Measurements from ENCODE around the gene ZNF646.

ZNF646 gene

DNA sequence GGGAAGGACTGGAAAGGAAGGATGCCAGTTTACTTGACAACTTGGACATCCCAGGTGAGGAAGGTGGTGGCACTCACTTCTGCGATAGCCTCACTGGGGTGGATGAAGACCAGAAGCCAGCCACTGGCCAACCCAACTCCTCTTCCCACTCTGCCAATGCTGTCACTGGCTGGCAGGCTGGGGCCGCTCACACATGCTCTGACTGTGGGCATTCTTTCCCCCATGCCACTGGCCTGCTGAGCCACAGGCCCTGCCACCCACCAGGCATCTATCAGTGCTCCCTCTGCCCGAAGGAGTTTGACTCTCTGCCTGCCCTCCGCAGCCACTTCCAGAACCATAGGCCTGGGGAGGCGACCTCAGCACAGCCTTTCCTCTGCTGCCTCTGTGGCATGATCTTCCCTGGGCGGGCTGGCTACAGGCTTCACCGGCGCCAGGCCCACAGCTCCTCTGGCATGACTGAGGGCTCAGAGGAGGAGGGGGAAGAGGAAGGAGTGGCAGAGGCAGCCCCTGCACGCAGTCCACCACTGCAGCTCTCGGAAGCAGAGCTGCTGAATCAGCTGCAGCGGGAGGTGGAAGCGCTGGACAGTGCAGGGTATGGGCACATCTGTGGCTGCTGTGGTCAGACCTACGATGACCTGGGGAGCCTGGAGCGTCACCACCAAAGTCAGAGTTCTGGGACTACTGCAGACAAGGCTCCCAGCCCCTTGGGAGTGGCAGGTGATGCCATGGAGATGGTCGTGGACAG lies 4.5 kb downstream of the ZNF646 start:
- no peak overlapping the region for H3K4me3 Mint-ChIP-seq
- no peak overlapping the region for H3K27ac Mint-ChIP-seq
- peaks cover 26% of the 10 kb centered on the region for H3K4me1 Mint-ChIP-seq (ENCODE audit: low read depth)
- H3K27me3 Mint-ChIP-seq = no peaks in the 10 kb centered on the region
- H3K36me3 Mint-ChIP-seq = no peaks in the 10 kb centered on the region
- H3K9me3 Mint-ChIP-seq (ENCODE audit: low read depth) = no peaks in the 10 kb centered on the region

DNA sequence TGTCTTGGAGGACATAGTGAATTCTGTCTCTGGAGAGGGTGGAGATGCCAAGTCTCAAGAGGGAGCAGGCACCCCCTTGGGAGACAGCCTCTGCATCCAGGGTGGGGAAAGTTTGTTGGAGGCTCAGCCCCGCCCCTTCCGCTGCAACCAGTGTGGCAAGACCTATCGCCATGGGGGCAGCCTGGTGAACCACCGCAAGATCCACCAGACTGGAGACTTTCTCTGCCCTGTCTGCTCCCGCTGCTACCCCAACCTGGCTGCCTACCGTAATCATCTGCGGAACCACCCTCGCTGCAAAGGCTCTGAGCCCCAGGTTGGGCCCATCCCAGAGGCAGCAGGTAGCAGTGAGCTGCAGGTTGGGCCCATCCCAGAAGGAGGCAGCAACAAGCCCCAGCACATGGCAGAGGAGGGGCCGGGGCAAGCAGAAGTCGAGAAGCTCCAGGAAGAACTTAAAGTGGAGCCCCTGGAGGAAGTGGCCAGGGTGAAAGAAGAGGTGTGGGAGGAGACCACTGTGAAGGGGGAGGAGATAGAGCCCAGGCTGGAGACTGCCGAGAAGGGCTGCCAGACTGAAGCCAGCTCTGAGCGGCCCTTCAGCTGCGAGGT lies 5.2 kb downstream of the ZNF646 start:
- Mint-ChIP-seq H3K4me1 (ENCODE audit: low read depth) (peaks cover 26% of the 10 kb centered on the region), H3K36me3 (no peaks in the 10 kb centered on the region), H3K4me3 (no peak overlapping the region), H3K27ac (no peak overlapping the region), H3K27me3 (no peaks in the 10 kb centered on the region), H3K9me3 (ENCODE audit: low read depth) (no peaks in the 10 kb centered on the region)

DNA sequence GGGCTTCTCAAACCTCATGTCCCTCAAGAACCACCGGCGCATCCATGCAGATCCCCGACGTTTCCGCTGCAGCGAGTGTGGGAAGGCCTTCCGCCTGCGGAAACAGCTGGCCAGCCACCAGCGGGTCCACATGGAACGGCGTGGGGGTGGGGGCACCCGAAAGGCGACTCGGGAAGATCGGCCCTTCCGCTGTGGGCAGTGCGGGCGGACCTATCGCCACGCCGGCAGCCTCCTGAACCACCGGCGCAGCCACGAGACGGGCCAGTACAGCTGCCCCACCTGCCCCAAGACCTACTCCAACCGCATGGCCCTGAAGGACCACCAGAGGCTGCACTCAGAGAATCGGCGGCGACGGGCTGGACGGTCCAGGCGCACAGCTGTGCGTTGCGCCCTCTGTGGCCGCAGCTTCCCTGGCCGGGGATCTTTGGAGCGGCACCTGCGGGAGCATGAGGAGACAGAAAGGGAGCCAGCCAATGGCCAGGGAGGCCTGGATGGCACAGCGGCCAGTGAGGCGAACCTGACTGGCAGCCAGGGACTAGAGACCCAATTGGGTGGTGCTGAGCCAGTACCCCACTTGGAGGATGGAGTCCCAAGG lies 5.9 kb downstream of the ZNF646 start:
- Mint-ChIP-seq H3K4me1 (ENCODE audit: low read depth) (peaks cover 19% of the 10 kb centered on the region), H3K9me3 (ENCODE audit: low read depth) (no peaks in the 10 kb centered on the region), H3K36me3 (no peaks in the 10 kb centered on the region), H3K27me3 (no peaks in the 10 kb centered on the region), H3K27ac (no peak overlapping the region), H3K4me3 (no peak overlapping the region)

DNA sequence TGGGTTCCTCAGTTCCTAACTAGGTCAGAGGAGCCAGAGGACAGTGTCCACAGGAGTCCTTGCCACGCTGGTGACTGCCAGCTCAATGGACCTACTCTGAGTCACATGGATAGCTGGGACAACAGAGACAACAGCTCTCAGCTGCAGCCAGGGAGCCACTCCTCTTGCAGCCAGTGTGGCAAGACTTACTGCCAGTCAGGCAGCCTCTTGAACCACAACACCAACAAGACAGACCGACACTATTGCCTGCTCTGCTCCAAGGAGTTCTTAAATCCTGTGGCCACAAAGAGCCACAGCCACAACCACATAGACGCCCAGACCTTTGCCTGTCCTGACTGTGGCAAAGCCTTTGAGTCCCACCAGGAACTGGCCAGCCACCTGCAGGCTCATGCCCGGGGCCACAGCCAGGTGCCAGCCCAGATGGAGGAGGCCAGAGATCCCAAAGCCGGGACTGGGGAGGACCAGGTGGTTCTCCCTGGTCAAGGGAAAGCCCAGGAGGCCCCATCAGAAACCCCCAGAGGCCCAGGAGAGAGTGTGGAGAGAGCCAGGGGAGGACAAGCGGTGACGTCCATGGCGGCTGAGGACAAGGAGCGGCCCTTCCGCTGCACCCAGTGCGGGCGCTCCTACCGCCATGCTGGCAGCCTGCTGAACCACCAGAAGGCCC lies 6.7 kb downstream of the ZNF646 start:
- no peak overlapping the region for H3K27ac Mint-ChIP-seq
- H3K4me3 Mint-ChIP-seq = no peak overlapping the region
- H3K9me3 Mint-ChIP-seq (ENCODE audit: low read depth) = no peaks in the 10 kb centered on the region
- H3K36me3 Mint-ChIP-seq = no peaks in the 10 kb centered on the region
- H3K4me1 Mint-ChIP-seq (ENCODE audit: low read depth) = peaks cover 15% of the 10 kb centered on the region
- H3K27me3 Mint-ChIP-seq = no peaks in the 10 kb centered on the region

DNA sequence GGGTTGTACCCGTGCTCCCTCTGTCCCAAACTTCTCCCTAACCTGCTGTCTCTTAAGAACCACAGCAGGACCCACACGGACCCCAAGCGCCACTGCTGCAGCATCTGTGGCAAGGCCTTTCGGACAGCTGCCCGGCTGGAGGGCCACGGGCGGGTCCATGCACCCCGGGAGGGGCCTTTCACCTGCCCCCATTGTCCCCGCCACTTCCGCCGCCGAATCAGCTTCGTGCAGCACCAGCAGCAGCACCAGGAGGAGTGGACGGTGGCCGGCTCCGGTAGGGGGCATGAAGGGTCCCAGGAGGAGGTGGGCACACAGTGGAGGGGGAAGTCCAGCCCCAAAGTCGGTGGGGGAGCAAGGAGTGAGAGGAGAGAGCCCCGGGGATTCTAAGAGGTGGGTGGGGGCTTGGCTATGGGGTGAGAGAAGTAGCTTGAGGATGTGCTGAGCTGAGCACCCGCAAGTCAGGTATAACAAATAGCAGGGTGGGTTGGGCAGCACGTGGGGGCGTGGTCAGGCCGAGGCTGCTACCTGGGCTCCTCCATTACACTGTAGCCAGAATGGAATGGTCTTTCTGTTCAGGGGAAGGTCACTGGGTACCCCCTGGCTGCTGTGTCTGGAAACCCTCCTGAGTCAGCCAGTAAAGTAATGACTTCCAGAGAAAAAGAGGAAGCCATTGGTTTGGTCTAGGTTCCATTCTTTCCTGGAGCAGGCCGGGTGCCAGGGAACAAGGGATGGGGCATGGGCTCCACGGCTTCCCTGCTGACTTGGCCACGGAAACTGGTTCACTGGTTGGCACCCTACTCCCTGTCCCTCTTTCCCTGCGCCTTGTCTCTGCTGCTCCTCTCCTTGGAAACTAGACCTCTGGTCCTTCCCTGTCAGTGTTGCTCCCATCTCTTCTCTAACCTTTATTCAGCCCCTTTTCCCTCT lies 7.5 kb downstream of the ZNF646 start:
- H3K9me3 Mint-ChIP-seq (ENCODE audit: low read depth) = no peaks in the 10 kb centered on the region
- no peaks in the 10 kb centered on the region for H3K27me3 Mint-ChIP-seq
- H3K36me3 Mint-ChIP-seq = no peaks in the 10 kb centered on the region
- no peak overlapping the region for H3K27ac Mint-ChIP-seq
- no peak overlapping the region for H3K4me3 Mint-ChIP-seq
- H3K4me1 Mint-ChIP-seq (ENCODE audit: low read depth) = peaks cover 11% of the 10 kb centered on the region

DNA sequence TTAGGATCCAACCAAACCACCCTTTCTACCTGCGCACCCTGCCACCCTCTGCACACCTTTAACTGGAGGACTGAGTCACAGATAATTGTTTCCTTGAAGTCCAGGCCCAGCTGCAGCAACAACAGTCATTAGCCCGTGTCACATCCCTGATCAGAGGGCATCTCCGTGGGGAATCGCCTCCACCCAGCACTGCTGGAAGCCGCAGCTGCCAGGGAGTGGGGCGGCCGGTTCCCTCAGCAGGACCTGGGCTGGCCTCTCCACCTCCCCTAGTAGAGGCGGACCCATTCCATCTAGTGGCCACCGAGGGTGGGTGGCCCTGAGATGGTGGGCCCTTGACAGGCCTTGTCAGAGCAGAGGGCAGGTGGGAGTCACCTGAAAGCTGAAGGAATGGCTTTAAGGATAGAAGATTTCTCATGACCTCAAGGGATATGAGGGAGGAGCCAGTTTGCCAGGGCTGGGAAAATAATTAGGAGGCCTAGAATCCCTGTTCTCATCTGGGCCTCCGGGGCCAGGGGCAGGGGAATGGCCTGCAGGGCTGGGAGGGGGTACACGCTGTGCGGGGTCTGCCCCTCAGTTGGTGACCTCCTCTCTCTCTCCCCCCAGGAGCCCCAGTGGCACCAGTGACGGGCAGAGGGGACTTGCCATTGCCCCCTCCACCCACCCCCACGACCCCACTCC lies 8.3 kb downstream of the ZNF646 start:
- H3K27me3 Mint-ChIP-seq = no peaks in the 10 kb centered on the region
- no peaks in the 10 kb centered on the region for H3K36me3 Mint-ChIP-seq
- no peaks in the 10 kb centered on the region for H3K9me3 Mint-ChIP-seq (ENCODE audit: low read depth)
- peaks cover 11% of the 10 kb centered on the region for H3K4me1 Mint-ChIP-seq (ENCODE audit: low read depth)
- H3K4me3 Mint-ChIP-seq = no peak overlapping the region
- no peak overlapping the region for H3K27ac Mint-ChIP-seq

DNA sequence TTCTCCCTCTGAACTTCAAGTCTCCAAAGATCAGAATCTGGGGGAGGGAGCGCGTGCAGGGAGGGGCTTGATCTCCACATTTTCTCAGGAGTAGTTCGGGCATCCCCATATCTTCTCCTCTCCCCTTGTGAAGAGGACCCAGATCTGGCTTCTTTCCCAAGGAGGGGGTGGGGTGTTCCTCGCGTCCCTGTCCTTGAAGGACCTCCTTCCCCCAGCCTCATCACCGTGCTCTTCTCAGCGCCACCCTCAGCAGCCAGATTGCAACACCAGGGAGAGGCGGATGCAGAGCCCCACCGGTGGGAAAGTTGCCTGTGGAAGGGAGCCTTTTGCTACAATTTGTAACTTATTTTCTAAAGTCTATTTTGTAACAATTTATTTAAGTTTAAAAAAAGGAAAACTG lies 8.9 kb downstream of the ZNF646 start:
- Mint-ChIP-seq H3K27ac (no peak overlapping the region), H3K9me3 (ENCODE audit: low read depth) (no peaks in the 10 kb centered on the region), H3K36me3 (no peaks in the 10 kb centered on the region), H3K4me3 (no peak overlapping the region), H3K27me3 (no peaks in the 10 kb centered on the region), H3K4me1 (ENCODE audit: low read depth) (peaks cover 10% of the 10 kb centered on the region)

DNA sequence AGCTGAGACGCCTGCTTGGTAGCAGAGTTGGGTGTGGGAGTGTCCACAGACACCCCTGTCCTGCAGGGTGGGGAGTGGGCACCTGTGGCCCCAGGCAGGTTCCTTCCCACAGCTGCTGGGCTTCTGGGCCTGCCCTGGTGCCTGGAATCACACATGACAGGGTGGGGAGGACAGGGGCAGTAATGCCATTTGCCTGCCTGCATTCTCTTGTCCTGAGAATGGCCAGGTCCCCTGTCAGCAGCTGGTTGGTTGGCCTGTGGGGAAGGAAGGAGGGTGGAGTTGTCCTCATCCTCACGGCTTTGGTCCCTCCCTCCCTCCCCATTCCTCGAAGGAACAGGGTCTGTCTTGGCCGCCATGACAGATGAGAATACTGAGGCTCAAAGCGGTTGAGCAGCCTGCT lies 9.3 kb downstream of the ZNF646 start:
- peaks cover 10% of the 10 kb centered on the region for H3K4me1 Mint-ChIP-seq (ENCODE audit: low read depth)
- no peak overlapping the region for H3K4me3 Mint-ChIP-seq
- H3K27me3 Mint-ChIP-seq = no peaks in the 10 kb centered on the region
- no peaks in the 10 kb centered on the region for H3K36me3 Mint-ChIP-seq
- no peak overlapping the region for H3K27ac Mint-ChIP-seq
- no peaks in the 10 kb centered on the region for H3K9me3 Mint-ChIP-seq (ENCODE audit: low read depth)

DNA sequence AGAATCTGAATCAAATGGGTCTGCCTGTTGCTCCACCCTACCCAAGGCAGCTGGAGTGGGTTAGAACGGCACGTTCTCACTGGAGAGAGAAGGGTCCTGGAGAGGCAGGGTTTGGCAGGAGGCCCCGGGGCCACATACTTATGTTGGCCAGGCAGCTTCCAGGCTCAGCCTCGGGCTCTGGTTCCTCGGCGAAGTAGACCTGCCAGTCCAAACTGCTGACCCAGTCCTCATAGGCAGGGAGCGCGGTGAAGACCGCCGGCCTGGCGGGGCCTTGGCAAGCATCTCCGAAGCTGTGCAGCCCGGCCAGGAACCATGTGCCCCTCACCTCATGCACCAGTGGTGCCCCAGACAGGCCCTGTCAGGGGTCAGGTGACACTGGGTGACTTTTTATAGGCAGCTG lies 9.8 kb downstream of the ZNF646 start:
- Mint-ChIP-seq H3K4me3 (no peak overlapping the region), H3K4me1 (ENCODE audit: low read depth) (peaks cover 10% of the 10 kb centered on the region), H3K36me3 (no peaks in the 10 kb centered on the region), H3K27ac (no peak overlapping the region), H3K27me3 (no peaks in the 10 kb centered on the region), H3K9me3 (ENCODE audit: low read depth) (no peaks in the 10 kb centered on the region)

DNA sequence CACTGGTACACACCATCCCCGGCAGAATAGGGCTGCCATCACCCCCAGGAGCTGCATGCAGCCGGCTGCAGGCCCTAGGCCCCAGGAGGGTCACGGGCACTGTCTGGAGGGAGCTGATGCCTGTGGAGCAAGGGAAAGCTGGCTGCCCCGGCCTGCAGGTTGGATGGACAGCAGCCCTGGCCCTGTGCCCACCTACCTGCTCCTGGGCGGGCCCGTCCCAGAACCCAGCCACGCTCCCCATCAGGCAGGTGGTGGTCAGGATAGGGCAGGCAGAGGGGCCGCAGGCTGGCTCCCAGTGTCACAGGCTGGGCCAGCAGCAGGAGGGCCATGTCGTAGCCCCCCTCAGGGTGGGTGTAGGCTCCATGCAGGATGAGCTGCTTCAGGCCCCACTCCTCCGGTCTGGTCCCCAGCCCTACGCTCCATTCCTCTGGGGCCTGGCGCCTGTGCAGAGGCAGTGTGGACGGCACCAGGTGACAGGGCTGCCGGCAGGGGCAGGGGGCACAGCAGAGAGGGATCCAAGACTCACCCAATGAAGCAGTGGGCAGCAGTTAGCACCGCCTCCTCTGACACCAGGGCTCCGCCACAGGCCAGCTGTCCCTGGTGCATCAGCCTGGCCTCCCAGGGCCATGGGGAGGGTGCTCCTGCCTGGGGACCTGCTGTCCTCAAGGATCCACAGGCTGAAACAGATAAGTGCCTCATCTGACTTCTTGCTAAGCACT lies 10.5 kb downstream of the ZNF646 start:
- no peak overlapping the region for H3K4me3 Mint-ChIP-seq
- H3K9me3 Mint-ChIP-seq (ENCODE audit: low read depth) = no peaks in the 10 kb centered on the region
- H3K27me3 Mint-ChIP-seq = no peaks in the 10 kb centered on the region
- no peaks in the 10 kb centered on the region for H3K36me3 Mint-ChIP-seq
- H3K27ac Mint-ChIP-seq = no peak overlapping the region
- peaks cover 7% of the 10 kb centered on the region for H3K4me1 Mint-ChIP-seq (ENCODE audit: low read depth)

DNA sequence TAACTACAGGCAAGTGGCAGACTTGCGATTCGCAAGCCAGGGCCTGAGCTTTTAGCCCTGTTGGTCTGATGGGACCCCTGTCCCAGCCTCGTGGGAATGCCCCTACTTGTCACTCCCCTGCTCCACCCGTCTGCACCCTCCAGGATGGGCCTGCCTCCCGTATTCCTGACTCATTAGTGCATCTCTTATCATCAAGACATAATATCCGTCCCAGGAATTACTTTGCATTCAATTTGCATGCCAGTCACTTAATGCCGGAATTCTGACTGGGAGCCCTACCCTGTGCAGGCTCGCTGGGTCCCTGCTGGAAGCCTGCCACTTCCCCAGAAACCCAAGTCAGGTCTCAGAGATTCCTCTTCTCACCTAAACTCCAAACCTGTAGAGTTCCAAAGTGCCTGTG lies 11.2 kb downstream of the ZNF646 start:
- Mint-ChIP-seq H3K9me3 (ENCODE audit: low read depth) (no peaks in the 10 kb centered on the region), H3K4me3 (no peak overlapping the region), H3K27me3 (no peaks in the 10 kb centered on the region), H3K36me3 (no peaks in the 10 kb centered on the region), H3K4me1 (ENCODE audit: low read depth) (peaks cover 7% of the 10 kb centered on the region), H3K27ac (no peak overlapping the region)

DNA sequence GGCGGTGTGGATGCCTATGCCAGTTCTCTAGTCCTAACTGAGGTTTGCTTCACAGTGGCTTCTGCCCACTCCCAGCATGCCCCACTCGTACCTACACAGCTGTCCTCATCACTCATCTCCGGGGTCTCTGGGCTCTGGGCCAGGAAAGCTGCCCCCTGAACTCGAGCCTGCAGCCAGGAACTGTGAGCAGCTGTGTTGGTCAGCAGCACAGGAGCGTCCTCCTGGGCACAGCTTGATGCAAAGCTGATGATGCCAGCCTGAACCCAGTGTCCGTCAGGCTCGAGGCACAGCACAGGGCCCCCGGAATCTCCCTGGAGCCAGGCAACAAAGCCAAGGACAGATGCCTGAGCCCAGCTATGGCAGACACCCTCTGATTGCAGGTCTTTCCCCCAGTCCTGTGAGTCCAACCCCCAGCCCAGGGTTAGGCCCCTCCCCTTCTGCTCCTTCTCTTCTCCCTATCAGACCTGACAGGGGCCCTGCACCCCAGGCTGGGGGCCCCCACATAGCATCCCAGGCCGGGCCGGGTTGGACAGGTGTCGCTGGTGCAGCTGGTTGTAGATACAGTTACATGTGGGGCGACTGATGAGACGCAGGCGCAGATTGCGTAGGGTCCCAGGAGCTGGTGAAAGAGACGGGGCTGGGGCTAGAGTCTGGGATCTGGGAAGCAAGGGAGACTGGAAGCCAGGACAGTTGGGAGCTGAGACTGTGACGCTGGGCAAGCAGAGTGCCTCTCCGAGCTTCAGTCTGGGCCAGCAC lies 11.8 kb downstream of the ZNF646 start:
- Mint-ChIP-seq H3K4me1 (ENCODE audit: low read depth) (peaks cover 4% of the 10 kb centered on the region), H3K27ac (no peak overlapping the region), H3K9me3 (ENCODE audit: low read depth) (no peaks in the 10 kb centered on the region), H3K4me3 (no peak overlapping the region), H3K36me3 (no peaks in the 10 kb centered on the region), H3K27me3 (no peaks in the 10 kb centered on the region)

DNA sequence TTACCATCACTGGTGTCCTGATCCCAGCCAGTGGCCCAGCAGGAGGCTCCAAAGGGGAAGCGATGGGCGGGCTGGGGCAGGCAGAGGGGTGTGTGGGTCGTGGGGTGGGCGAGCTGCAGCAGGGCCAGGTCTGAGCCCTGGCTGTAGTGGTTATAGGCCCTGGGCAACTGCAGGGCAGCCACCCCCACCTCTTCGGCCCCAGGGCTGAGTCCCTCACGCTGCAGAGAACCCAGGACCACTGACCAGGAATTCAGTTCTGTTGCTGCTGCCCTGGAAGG lies 12.3 kb downstream of the ZNF646 start:
- peaks cover 3% of the 10 kb centered on the region for H3K4me1 Mint-ChIP-seq (ENCODE audit: low read depth)
- no peak overlapping the region for H3K27ac Mint-ChIP-seq
- no peaks in the 10 kb centered on the region for H3K27me3 Mint-ChIP-seq
- no peaks in the 10 kb centered on the region for H3K36me3 Mint-ChIP-seq
- H3K4me3 Mint-ChIP-seq = no peak overlapping the region
- no peaks in the 10 kb centered on the region for H3K9me3 Mint-ChIP-seq (ENCODE audit: low read depth)
